HG03280 (cell line): ENCODE results near the gene AFF3.

ENCODE experiments used
- ATAC-seq: cut with Tn5 transposase; IDR thresholded peaks from one replicate; pipeline ENCODE4 v1.9.1; 2021; ENCODE audit warnings: mild to moderate bottlenecking, moderate library complexity; ENCODE audit not compliant: unreplicated experiment

AFF3 gene

GRCh38 chr2:99593692-99594427, 548.5 kb downstream of the AFF3 start:
- no peak for ATAC-seq

GRCh38 chr2:99576775-99577174, 565.6 kb downstream of the AFF3 start:
- no peak for ATAC-seq

GRCh38 chr2:99573634-99574251, 568.6 kb downstream of the AFF3 start:
- ATAC-seq = no peak

GRCh38 chr2:99572373-99573164, 569.8 kb downstream of the AFF3 start:
- ATAC-seq = no peak

- no peak for ATAC-seq
Observed at GRCh38 chr2:99571954-99572353, 570.4 kb downstream of the AFF3 start.

- no peak for ATAC-seq
Observed at GRCh38 chr2:99571533-99571932, 570.9 kb downstream of the AFF3 start.

- no peak for ATAC-seq
Observed at GRCh38 chr2:99571021-99571420, 571.4 kb downstream of the AFF3 start.

GRCh38 chr2:99569386-99569785, 573.0 kb downstream of the AFF3 start:
- ATAC-seq = no peak

- ATAC-seq = no peak
Observed at GRCh38 chr2:99565227-99565626, 577.2 kb downstream of the AFF3 start.

GRCh38 chr2:99562516-99562915, 579.9 kb downstream of the AFF3 start:
- ATAC-seq = no peak

GRCh38 chr2:99561804-99562203, 580.6 kb downstream of the AFF3 start:
- ATAC-seq = no peak

GRCh38 chr2:99559075-99559662, 583.2 kb downstream of the AFF3 start:
- ATAC-seq = peak; percentile 82

GRCh38 chr2:99555404-99555803, 587.0 kb downstream of the AFF3 start:
- no peak for ATAC-seq

GRCh38 chr2:99554871-99555270, 587.5 kb downstream of the AFF3 start:
- ATAC-seq = no peak

- ATAC-seq = no peak
Observed at GRCh38 chr2:99554238-99554637, 588.2 kb downstream of the AFF3 start.

GRCh38 chr2:99552529-99552928, 589.9 kb downstream of the AFF3 start:
- no peak for ATAC-seq

GRCh38 chr2:99550368-99550767, 592.0 kb downstream of the AFF3 start:
- ATAC-seq = no peak

GRCh38 chr2:99545604-99546003, 596.8 kb downstream of the AFF3 start:
- no peak for ATAC-seq

GRCh38 chr2:99545066-99545465, 597.3 kb downstream of the AFF3 start:
- no peak for ATAC-seq

- no peak for ATAC-seq
Observed at GRCh38 chr2:99544608-99545007, 597.8 kb downstream of the AFF3 start.

- ATAC-seq = no peak
Observed at GRCh38 chr2:99543247-99543646, 599.1 kb downstream of the AFF3 start.
